Measurements from ENCODE around the gene KCTD18.
A peak's percentile ranks its signal among the peaks of the same experiment; 100 is the strongest.

Gene KCTD18

GRCh38 chr2:200452377-200452776 lies 57.5 kb downstream of the KCTD18 start:
- H3K4me3 ChIP-seq (ENCODE audit: low read depth, low read length): no peak overlapping the region
- TF ChIP-seq CTCF (IDR thresholded peaks at IDR 0.05; ENCODE audit: low read depth, low read length) (no peak), MYC (IDR thresholded peaks at IDR 0.05; ENCODE audit: low read depth, low read length) (no peak), POLR2A (IDR thresholded peaks at IDR 0.05; ENCODE audit: extremely low read depth, insufficient read length) (no peak), MAX (IDR thresholded peaks at IDR 0.05; ENCODE audit: low read depth, low read length) (no peak)
- DNase-seq (ENCODE audit: low read depth): no peak

GRCh38 chr2:200451511-200451910 lies 58.4 kb downstream of the KCTD18 start:
- H3K4me3 ChIP-seq (ENCODE audit: low read depth, low read length): no peak overlapping the region
- TF ChIP-seq POLR2A (IDR thresholded peaks at IDR 0.05; ENCODE audit: extremely low read depth, insufficient read length) (no peak), MAX (IDR thresholded peaks at IDR 0.05; ENCODE audit: low read depth, low read length) (no peak), MYC (IDR thresholded peaks at IDR 0.05; ENCODE audit: low read depth, low read length) (no peak), CTCF (IDR thresholded peaks at IDR 0.05; ENCODE audit: low read depth, low read length) (no peak)
- DNase-seq (ENCODE audit: low read depth): no peak

- TF ChIP-seq POLR2A (IDR thresholded peaks at IDR 0.05; ENCODE audit: extremely low read depth, insufficient read length): no peak
- no peak for TF ChIP-seq MYC (IDR thresholded peaks at IDR 0.05; ENCODE audit: low read depth, low read length)
- TF ChIP-seq MAX (IDR thresholded peaks at IDR 0.05; ENCODE audit: low read depth, low read length): no peak
- TF ChIP-seq CTCF (IDR thresholded peaks at IDR 0.05; ENCODE audit: low read depth, low read length): no peak
- DNase-seq (ENCODE audit: low read depth): peak; percentile 15
- no peak overlapping the region for H3K4me3 ChIP-seq (ENCODE audit: low read depth, low read length)
These were observed 59.6 kb downstream of the KCTD18 start for GRCh38 chr2:200450288-200450687.

- no peak for DNase-seq (ENCODE audit: low read depth)
These were observed 60.7 kb downstream of the KCTD18 start for GRCh38 chr2:200449149-200449548.

GRCh38 chr2:200448455-200448854 lies 61.4 kb downstream of the KCTD18 start:
- DNase-seq (ENCODE audit: low read depth): no peak
- no peak for TF ChIP-seq MAX (IDR thresholded peaks at IDR 0.05; ENCODE audit: low read depth, low read length)
- TF ChIP-seq CTCF (IDR thresholded peaks at IDR 0.05; ENCODE audit: low read depth, low read length): no peak
- H3K4me3 ChIP-seq (ENCODE audit: low read depth, low read length): no peak overlapping the region

More at GRCh38 chr2:200449149-200449548, 60.7 kb downstream of the KCTD18 start:
- H3K4me3 ChIP-seq (ENCODE audit: low read depth, low read length): no peak overlapping the region
- TF ChIP-seq MYC (IDR thresholded peaks at IDR 0.05; ENCODE audit: low read depth, low read length): no peak
- no peak for TF ChIP-seq MAX (IDR thresholded peaks at IDR 0.05; ENCODE audit: low read depth, low read length)

GRCh38 chr2:200447139-200447855 lies 62.6 kb downstream of the KCTD18 start:
- no peak overlapping the region for H3K4me3 ChIP-seq (ENCODE audit: low read depth, low read length)
- no peak for DNase-seq (ENCODE audit: low read depth)
- TF ChIP-seq MYC (IDR thresholded peaks at IDR 0.05; ENCODE audit: low read depth, low read length) (no peak), MAX (IDR thresholded peaks at IDR 0.05; ENCODE audit: low read depth, low read length) (no peak), CTCF (IDR thresholded peaks at IDR 0.05; ENCODE audit: low read depth, low read length) (no peak), POLR2A (IDR thresholded peaks at IDR 0.05; ENCODE audit: extremely low read depth, insufficient read length) (no peak)

Measured in NB4 (cell line).